Epidermal melanocyte (primary cell): ENCODE measurements around the gene METAP2.
"Not testable (repeated sequence)": the region's sequence is repeated elsewhere in the genome, so short reads cannot be mapped to it uniquely, and the experiment has no call there.

Experiments
- DNase-seq: peaks from one replicate; pipeline ENCODE4 v3.0.0; 2011; ENCODE audit warnings: low spot score; ENCODE audit not compliant: insufficient read length

The METAP2 gene

GRCh38 chr12:95473884-95474659, at the start of gene METAP2:
TSS of gene METAP2 (plus strand) at chr12:95474152. CDS start at chr12:95474180, 28 bp downstream.
- DNase-seq: peak; percentile 91

- no peak for DNase-seq
Measured at GRCh38 chr12:95424271-95424994, 49.5 kb upstream of the METAP2 start.

GRCh38 chr12:95429172-95429510, 44.8 kb upstream of the METAP2 start:
- no peak for DNase-seq

- DNase-seq: no peak
Measured at GRCh38 chr12:95431120-95431519, 42.8 kb upstream of the METAP2 start.

GRCh38 chr12:95435355-95435754, 38.6 kb upstream of the METAP2 start:
- DNase-seq: no peak

GRCh38 chr12:95437565-95437964, 36.4 kb upstream of the METAP2 start:
- no peak for DNase-seq

- no peak for DNase-seq
Measured at GRCh38 chr12:95439461-95440230, 34.3 kb upstream of the METAP2 start.

- no peak for DNase-seq
Measured at GRCh38 chr12:95440401-95440800, 33.6 kb upstream of the METAP2 start.

- DNase-seq: no peak
Measured at GRCh38 chr12:95443459-95443858, 30.5 kb upstream of the METAP2 start.

- not testable (repeated sequence) for DNase-seq
Measured at GRCh38 chr12:95445099-95445498, 28.9 kb upstream of the METAP2 start.

- DNase-seq: no peak
Measured at GRCh38 chr12:95445884-95446505, 28.0 kb upstream of the METAP2 start.

GRCh38 chr12:95446506-95446900, 27.4 kb upstream of the METAP2 start:
- no peak for DNase-seq

- DNase-seq: not testable (repeated sequence)
Measured at GRCh38 chr12:95449656-95450055, 24.3 kb upstream of the METAP2 start.

- DNase-seq: not testable (repeated sequence)
Measured at GRCh38 chr12:95452501-95452900, 21.5 kb upstream of the METAP2 start.

GRCh38 chr12:95453881-95454280, 20.1 kb upstream of the METAP2 start:
- DNase-seq: not testable (repeated sequence)

GRCh38 chr12:95454780-95455215, 19.2 kb upstream of the METAP2 start:
- not testable (repeated sequence) for DNase-seq

GRCh38 chr12:95457605-95458004, 16.3 kb upstream of the METAP2 start:
- DNase-seq: not testable (repeated sequence)

- no peak for DNase-seq
Measured at GRCh38 chr12:95458761-95459160, 15.2 kb upstream of the METAP2 start.

GRCh38 chr12:95459310-95459709, 14.6 kb upstream of the METAP2 start:
- DNase-seq: no peak

GRCh38 chr12:95460105-95460504, 13.8 kb upstream of the METAP2 start:
- DNase-seq: no peak

- no peak for DNase-seq
Measured at GRCh38 chr12:95460896-95461295, 13.1 kb upstream of the METAP2 start.
